ENCODE measurements around the gene TFR2.

Gene TFR2

GRCh38 chr7:100679129-100679926 is 38.0 kb upstream of the TFR2 start:
- POLR2A ChIA-PET, result interaction anchor here (0.7 kb wide), 1 partner anchor 337 kb away, joined by 3 read pairs; no protein-coding TSS in a partner anchor
- CTCF ChIA-PET, result interaction anchor here (1.3 to 9.0 kb wide), 3 partner anchors 12 to 115 kb away, joined by 6 to 180 read pairs (median 7); partner anchors contain the start of gene GIGYF1
- no peak overlapping the region for H3K4me3 ChIP-seq (ENCODE audit: low read depth, low read length)
- no peak for TF ChIP-seq CTCF (IDR thresholded peaks at IDR 0.05; ENCODE audit: insufficient read depth, low read length, missing control alignments)
- no peak for DNase-seq (ENCODE audit: low read depth, low spot score)

DNA sequence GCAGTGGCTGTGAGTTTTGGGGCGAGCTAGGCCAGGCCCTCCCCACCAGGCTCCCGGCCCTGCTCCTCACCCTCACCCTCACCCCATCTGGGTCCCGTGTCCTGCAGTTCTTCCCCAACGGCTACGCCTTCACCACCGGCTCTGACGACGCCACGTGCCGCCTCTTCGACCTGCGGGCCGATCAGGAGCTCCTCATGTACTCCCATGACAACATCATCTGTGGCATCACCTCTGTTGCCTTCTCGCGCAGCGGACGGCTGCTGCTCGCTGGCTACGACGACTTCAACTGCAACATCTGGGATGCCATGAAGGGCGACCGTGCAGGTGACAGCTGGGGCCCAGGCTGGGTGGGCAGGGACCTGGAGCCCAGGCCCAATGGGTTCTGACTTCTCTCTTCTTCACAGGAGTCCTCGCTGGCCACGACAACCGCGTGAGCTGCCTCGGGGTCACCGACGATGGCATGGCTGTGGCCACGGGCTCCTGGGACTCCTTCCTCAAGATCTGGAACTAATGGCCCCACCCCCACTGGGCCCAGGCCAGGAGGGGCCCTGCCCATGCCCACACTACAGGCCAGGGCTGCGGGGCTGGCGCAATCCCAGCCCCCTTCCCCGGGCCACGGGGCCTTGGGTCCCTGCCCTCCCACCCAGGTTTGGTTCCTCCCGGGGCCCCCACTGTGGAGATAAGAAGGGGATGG is 37.1 kb upstream of the TFR2 start:
- no peak for TF ChIP-seq CTCF (IDR thresholded peaks at IDR 0.05; ENCODE audit: insufficient read depth, low read length, missing control alignments)
- POLR2A ChIA-PET, result interaction anchor here (3.4 kb wide), 1 partner anchor 14 kb away, joined by 13 read pairs; no protein-coding TSS in a partner anchor
- CTCF ChIA-PET, result interaction anchor here (0.9 to 9.0 kb wide), 4 partner anchors 13 to 119 kb away, joined by 3 to 180 read pairs (median 4); partner anchors contain the start of genes GIGYF1 and POP7
- no peak overlapping the region for H3K4me3 ChIP-seq (ENCODE audit: low read depth, low read length)
- DNase-seq (ENCODE audit: low read depth, low spot score), result no peak

GRCh38 chr7:100677308-100678267 is 36.2 kb upstream of the TFR2 start:
- ChIA-PET POLR2A (interaction anchor here (0.8 to 3.4 kb wide), 3 partner anchors 15 to 75 kb away, joined by 3 to 13 read pairs (median 3); no protein-coding TSS in a partner anchor), CTCF (interaction anchor here (0.9 to 9.0 kb wide), 8 partner anchors 14 to 208 kb away, joined by 3 to 180 read pairs (median 5); partner anchors contain the start of genes GIGYF1, POP7 and SLC12A9)
- no peak overlapping the region; the same call in 1 of the 2 replicates for H3K4me3 ChIP-seq (ENCODE audit: low read depth, low read length)
- TF ChIP-seq CTCF (IDR thresholded peaks at IDR 0.05; ENCODE audit: insufficient read depth, low read length, missing control alignments), result no peak
- DNase-seq (ENCODE audit: low read depth, low spot score), result no peak

DNA sequence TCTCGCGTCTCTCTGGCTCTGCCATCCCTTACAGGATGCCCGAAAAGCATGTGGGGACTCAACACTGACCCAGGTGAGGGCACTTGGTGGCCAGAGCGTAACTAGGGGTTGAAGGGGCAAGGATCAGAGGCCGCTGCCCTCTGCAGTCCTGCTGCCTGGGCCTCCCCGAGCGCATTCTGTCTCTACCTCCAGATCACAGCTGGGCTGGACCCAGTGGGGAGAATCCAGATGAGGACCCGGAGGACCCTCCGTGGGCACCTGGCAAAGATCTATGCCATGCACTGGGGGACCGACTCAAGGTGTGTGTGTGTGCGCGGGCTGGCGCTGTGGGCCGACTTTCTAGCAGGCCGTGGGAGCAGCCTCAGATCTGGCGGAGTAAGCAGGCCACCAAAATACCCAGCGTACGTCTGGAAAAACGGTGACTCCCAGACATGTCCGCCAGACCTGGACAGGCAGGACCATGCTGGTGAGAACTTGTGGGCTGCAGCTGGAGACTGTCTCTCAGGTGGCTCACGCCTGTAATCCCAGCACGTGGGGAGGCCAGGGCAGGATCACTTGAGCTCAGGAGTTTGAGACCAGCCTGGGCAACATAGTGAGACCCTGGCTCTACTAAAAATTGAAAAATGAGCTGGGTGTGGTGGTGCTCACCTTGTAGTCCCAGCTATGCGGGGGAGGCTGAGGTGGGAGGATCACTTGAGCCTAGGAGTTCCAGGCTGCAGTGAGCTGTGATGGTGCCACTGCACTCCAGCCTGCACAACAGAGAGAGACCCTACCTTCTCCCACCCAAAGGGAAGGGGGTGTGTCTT is 35.4 kb upstream of the TFR2 start:
- POLR2A ChIA-PET, result interaction anchor here (0.5 to 3.4 kb wide), 4 partner anchors 16 to 74 kb away, joined by 3 to 13 read pairs (median 3); no protein-coding TSS in a partner anchor
- DNase-seq (ENCODE audit: low read depth, low spot score), result no peak
- H3K4me3 ChIP-seq (ENCODE audit: low read depth, low read length), result peak overlapping the region; percentile 81
- CTCF ChIA-PET, result interaction anchor here (1.0 to 9.0 kb wide), 6 partner anchors 14 to 207 kb away, joined by 3 to 180 read pairs (median 6); partner anchors contain the start of genes GIGYF1 and SLC12A9
- no peak for TF ChIP-seq CTCF (IDR thresholded peaks at IDR 0.05; ENCODE audit: insufficient read depth, low read length, missing control alignments)

All from AG04449 (cell line).